Activated T-cell treated with anti-CD3 and anti-CD28 coated beads for 48 hours (primary cell): Measurements from ENCODE around the gene TRIP6.
"Not testable (repeated sequence)": the region's sequence is repeated elsewhere in the genome, so short reads cannot be mapped to it uniquely, and the experiment has no call there.

Experiments used
- DNase-seq: peaks from one replicate; pipeline ENCODE4 v3.0.0-alpha.2; 2020; ENCODE audit warnings: low read depth

Gene TRIP6

GRCh38 chr7:100839361-100839760, 27.8 kb upstream of the TRIP6 start:
- DNase-seq: no peak

- no peak for DNase-seq
Observed at GRCh38 chr7:100840470-100841100, 26.6 kb upstream of the TRIP6 start.

- DNase-seq: no peak
Observed at GRCh38 chr7:100847360-100847759, 19.8 kb upstream of the TRIP6 start.

GRCh38 chr7:100852048-100852872, 14.9 kb upstream of the TRIP6 start, which contains the start of gene SLC12A9:
Gene SLC12A9, plus strand, starts transcription at chr7:100852713. Its CDS starts 1,485 bp downstream, at chr7:100854198.
- peak; percentile 90 for DNase-seq

GRCh38 chr7:100854146-100854895, 12.9 kb upstream of the TRIP6 start:
- no peak for DNase-seq

GRCh38 chr7:100854899-100855298, 12.3 kb upstream of the TRIP6 start:
- not testable (repeated sequence) for DNase-seq

- no peak for DNase-seq
Observed at GRCh38 chr7:100855515-100855914, 11.7 kb upstream of the TRIP6 start.

GRCh38 chr7:100856871-100857282, 10.3 kb upstream of the TRIP6 start:
- no peak for DNase-seq

- no peak for DNase-seq
Observed at GRCh38 chr7:100859856-100860255, 7.3 kb upstream of the TRIP6 start.

GRCh38 chr7:100860702-100861615, 6.2 kb upstream of the TRIP6 start:
- no peak for DNase-seq

GRCh38 chr7:100861616-100861985, 5.6 kb upstream of the TRIP6 start:
- DNase-seq: no peak

GRCh38 chr7:100863406-100863950, 3.7 kb upstream of the TRIP6 start:
- DNase-seq: no peak

- DNase-seq: no peak
Observed at GRCh38 chr7:100864263-100864845, 2.8 kb upstream of the TRIP6 start.

- no peak for DNase-seq
Observed at GRCh38 chr7:100865372-100865911, 1.7 kb upstream of the TRIP6 start.

GRCh38 chr7:100865938-100866728, 1.1 kb upstream of the TRIP6 start:
- DNase-seq: peak; percentile 43

- DNase-seq: no peak
Observed at GRCh38 chr7:100866729-100867039, 503 bp upstream of the TRIP6 start.

- no peak for DNase-seq
Observed at GRCh38 chr7:100867776-100868485, 744 bp downstream of the TRIP6 start.

- no peak for DNase-seq
Observed at GRCh38 chr7:100873599-100874299, 6.6 kb downstream of the TRIP6 start.

GRCh38 chr7:100874300-100874576, 7.1 kb downstream of the TRIP6 start:
- no peak for DNase-seq
